H7 (cell line): ENCODE results near the gene CCND2. TPM values are rescaled to one million over a fixed set of nuclear protein-coding genes. Genes with fewer than 3 reads are reported as not detected.

ENCODE experiments used
- DNase-seq: peaks from one replicate; pipeline ENCODE4 v3.0.0; 2012
- H3K27me3 ChIP-seq: 2 replicates; pipeline ENCODE4 v1.6.0; 2011; ENCODE audit warnings: mild to moderate bottlenecking, low read length; ENCODE audit not compliant: control insufficient read depth, insufficient read depth
- H3K36me3 ChIP-seq: replicated peaks from 2 replicates; pipeline ENCODE4 v1.5.1; 2011; ENCODE audit warnings: low read length; ENCODE audit not compliant: control insufficient read depth, insufficient read depth
- H3K4me3 ChIP-seq: 2 replicates; pipeline ENCODE4 v1.5.1; 2011; ENCODE audit warnings: low read depth, mild to moderate bottlenecking, control low read depth, low read length, moderate library complexity; ENCODE audit not compliant: insufficient read depth
- total RNA-seq: library from RNA; depleted of rRNA; stranded (reverse); fragments of >200 nt; shearing (Covaris generic); gene quantifications from 2 replicates; pipeline ENCODE4 v1.2.3, GENCODE V29; 2014

Gene CCND2
- total RNA-seq, 1 experiment from 2014 or later: 136 TPM

- peaks cover 68% of the 10 kb centered on the region for H3K36me3 ChIP-seq
- DNase-seq: no peak
- H3K4me3 ChIP-seq: no peak overlapping the region
- H3K27me3 ChIP-seq: no peaks in the 10 kb centered on the region
These were observed 14.0 kb downstream of the CCND2 start for GRCh38 chr12:4287325-4288211.

- DNase-seq: peak; percentile 24
- Histone ChIP-seq H3K27me3 (no peaks in the 10 kb centered on the region), H3K36me3 (peaks cover 63% of the 10 kb centered on the region), H3K4me3 (no peak overlapping the region)
These were observed 15.0 kb downstream of the CCND2 start for GRCh38 chr12:4288296-4289131.

- DNase-seq: no peak
- peaks cover 54% of the 10 kb centered on the region for H3K36me3 ChIP-seq
- no peak overlapping the region for H3K4me3 ChIP-seq
- no peaks in the 10 kb centered on the region for H3K27me3 ChIP-seq
These were observed 15.8 kb downstream of the CCND2 start for GRCh38 chr12:4289231-4289878.

- Histone ChIP-seq H3K27me3 (no peaks in the 10 kb centered on the region), H3K36me3 (peaks cover 55% of the 10 kb centered on the region)
These were observed 16.6 kb downstream of the CCND2 start for GRCh38 chr12:4289998-4290790.

GRCh38 chr12:4292341-4293073 is 18.9 kb downstream of the CCND2 start:
- peak; percentile 25 for DNase-seq
- H3K4me3 ChIP-seq: no peak overlapping the region
- peaks cover 49% of the 10 kb centered on the region for H3K36me3 ChIP-seq
- no peaks in the 10 kb centered on the region for H3K27me3 ChIP-seq

More at GRCh38 chr12:4289998-4290790, 16.6 kb downstream of the CCND2 start:
- DNase-seq: peak; percentile 29
- no peak overlapping the region for H3K4me3 ChIP-seq

- Histone ChIP-seq H3K36me3 (peaks cover 47% of the 10 kb centered on the region), H3K4me3 (no peak overlapping the region), H3K27me3 (no peaks in the 10 kb centered on the region)
- peak; percentile 16 for DNase-seq
These were observed 19.9 kb downstream of the CCND2 start for GRCh38 chr12:4293299-4293965.

- Histone ChIP-seq H3K36me3 (peaks cover 44% of the 10 kb centered on the region), H3K27me3 (no peaks in the 10 kb centered on the region), H3K4me3 (no peak overlapping the region)
- DNase-seq: peak; percentile 45
These were observed 20.5 kb downstream of the CCND2 start for GRCh38 chr12:4293966-4294505.

GRCh38 chr12:4296751-4297150 is 23.2 kb downstream of the CCND2 start:
- DNase-seq: peak; percentile 7
- no peaks in the 10 kb centered on the region for H3K27me3 ChIP-seq
- H3K4me3 ChIP-seq: no peak overlapping the region
- peaks cover 45% of the 10 kb centered on the region for H3K36me3 ChIP-seq

- DNase-seq: peak; percentile 8
- peaks cover 52% of the 10 kb centered on the region for H3K36me3 ChIP-seq
- no peaks in the 10 kb centered on the region for H3K27me3 ChIP-seq
- H3K4me3 ChIP-seq: no peak overlapping the region
These were observed 24.1 kb downstream of the CCND2 start for GRCh38 chr12:4297617-4298016.

- H3K27me3 ChIP-seq: no peaks in the 10 kb centered on the region
- DNase-seq: no peak
- H3K36me3 ChIP-seq: peaks cover 53% of the 10 kb centered on the region
- no peak overlapping the region for H3K4me3 ChIP-seq
These were observed 27.3 kb downstream of the CCND2 start for GRCh38 chr12:4300883-4301282.

- no peak overlapping the region for H3K4me3 ChIP-seq
- peaks cover 48% of the 10 kb centered on the region for H3K36me3 ChIP-seq
- no peak for DNase-seq
- no peaks in the 10 kb centered on the region for H3K27me3 ChIP-seq
These were observed 28.5 kb downstream of the CCND2 start for GRCh38 chr12:4301932-4302501.

GRCh38 chr12:4302881-4303280 is 29.3 kb downstream of the CCND2 start:
- Histone ChIP-seq H3K36me3 (peaks cover 45% of the 10 kb centered on the region), H3K27me3 (no peaks in the 10 kb centered on the region), H3K4me3 (no peak overlapping the region)
- DNase-seq: no peak
